GM18873 (cell line): ENCODE data around the gene ERN1.
"Not testable (repeated sequence)": the region's sequence is repeated elsewhere in the genome, so short reads cannot be mapped to it uniquely, and the experiment has no call there.

ENCODE experiments used
- ATAC-seq: cut with Tn5 transposase; IDR thresholded peaks from one replicate; pipeline ENCODE4 v1.9.1; 2021; ENCODE audit warnings: mild to moderate bottlenecking, moderate library complexity, moderate number of reproducible peaks; ENCODE audit not compliant: unreplicated experiment, low FRiP score

Gene ERN1

DNA sequence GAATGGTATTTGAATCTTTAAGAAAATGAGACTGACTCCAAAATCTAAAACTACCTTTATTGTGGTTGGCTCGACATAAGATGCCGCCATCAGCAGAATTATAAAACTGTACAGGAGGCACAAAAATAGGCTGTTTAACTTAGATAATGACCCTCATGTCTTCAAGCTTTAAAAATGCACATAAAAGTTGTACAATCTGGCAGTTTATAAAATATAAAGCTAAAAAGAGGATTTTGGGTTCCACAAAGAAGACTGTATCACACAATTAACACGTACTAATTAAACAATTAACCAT is 90.9 kb downstream of the ERN1 start:
- ATAC-seq = no peak

GRCh38 chr17:64038331-64039105 is 91.4 kb downstream of the ERN1 start:
- no peak for ATAC-seq

DNA sequence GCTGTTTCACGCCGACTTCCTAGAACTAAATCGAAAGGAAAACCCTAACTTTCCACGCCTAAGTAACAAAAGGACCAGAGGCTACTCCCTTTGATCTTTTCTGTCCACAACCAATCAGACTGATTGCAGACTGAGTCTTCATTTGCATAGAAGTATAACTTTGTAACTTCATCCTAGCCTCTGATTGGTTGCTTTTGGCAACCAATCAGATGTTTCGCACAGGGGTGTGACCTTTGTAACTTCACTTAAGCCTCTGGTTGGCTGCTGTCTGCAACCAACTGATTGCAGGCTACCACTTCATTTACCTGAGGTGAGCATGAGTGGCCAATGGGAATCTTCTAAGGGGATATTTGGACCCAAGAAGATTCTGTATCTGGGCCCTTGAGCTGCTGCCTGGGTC is 92.1 kb downstream of the ERN1 start:
- ATAC-seq = no peak

- no peak for ATAC-seq
These were observed 92.8 kb downstream of the ERN1 start for GRCh38 chr17:64037180-64037579.

- ATAC-seq = no peak
These were observed 93.6 kb downstream of the ERN1 start for GRCh38 chr17:64036198-64036922.

DNA sequence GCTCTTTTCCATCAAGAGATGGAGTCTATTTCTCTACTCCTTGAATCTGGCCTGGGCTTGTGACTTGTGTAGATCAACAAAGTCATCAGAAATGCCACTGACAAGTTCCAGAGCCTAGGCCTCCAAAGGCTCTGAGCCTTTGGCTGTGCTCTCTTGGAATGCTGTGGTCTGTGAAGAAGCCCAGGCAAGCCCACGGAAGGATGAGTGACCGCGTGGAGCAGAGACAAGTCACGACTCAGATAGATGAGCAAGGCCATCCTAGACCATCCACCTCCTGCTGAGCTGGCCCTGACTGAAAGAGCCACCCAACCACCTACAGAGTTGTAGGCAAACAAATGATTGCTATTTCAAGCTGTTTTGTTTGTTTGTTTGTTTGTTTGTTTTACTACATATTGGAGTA is 97.9 kb downstream of the ERN1 start:
- ATAC-seq = no peak

GRCh38 chr17:64028874-64029464 is 101.0 kb downstream of the ERN1 start:
- no peak for ATAC-seq

- no peak for ATAC-seq
These were observed 104.1 kb downstream of the ERN1 start for GRCh38 chr17:64025732-64026294.

- no peak for ATAC-seq
These were observed 104.9 kb downstream of the ERN1 start for GRCh38 chr17:64024781-64025731.

GRCh38 chr17:64024215-64024654 is 105.7 kb downstream of the ERN1 start:
- ATAC-seq = no peak

- ATAC-seq = no peak
These were observed 107.3 kb downstream of the ERN1 start for GRCh38 chr17:64022611-64023063.

GRCh38 chr17:64020056-64020766 is 109.7 kb downstream of the ERN1 start, which contains the start of gene ICAM2:
Gene ICAM2 (minus strand): TSS chr17:64020633. CDS start chr17:64006691, 13,942 bp downstream.
- ATAC-seq = peak; percentile 54

- not testable (repeated sequence) for ATAC-seq
These were observed 110.4 kb downstream of the ERN1 start for GRCh38 chr17:64019551-64019961.

DNA sequence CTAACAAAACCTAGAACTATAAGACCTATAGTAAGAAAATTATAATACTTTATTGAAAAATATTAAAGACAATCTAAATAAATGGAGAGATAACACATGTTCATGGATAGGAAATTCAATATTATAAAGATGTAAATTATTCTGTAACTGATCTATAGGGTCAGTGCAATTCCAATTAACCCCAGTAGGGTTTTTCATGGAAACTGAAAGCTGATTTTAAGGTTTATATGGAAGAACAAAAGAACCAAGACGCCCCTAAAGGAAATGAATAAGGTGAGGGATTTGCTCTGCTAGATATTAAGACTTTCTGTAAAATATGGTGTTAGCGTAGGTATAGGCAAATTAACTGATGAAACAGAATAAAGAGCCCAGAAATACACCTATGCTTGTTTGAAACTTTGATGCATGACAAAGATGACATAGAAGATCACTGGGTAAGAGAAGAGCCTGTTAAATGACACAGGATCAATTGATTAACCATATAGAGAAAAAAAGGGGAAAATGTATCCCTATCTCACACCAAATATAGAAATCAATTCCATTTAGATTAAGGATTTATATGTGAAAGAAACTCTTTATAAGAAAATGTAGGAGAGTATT is 112.5 kb downstream of the ERN1 start:
- no peak for ATAC-seq

DNA sequence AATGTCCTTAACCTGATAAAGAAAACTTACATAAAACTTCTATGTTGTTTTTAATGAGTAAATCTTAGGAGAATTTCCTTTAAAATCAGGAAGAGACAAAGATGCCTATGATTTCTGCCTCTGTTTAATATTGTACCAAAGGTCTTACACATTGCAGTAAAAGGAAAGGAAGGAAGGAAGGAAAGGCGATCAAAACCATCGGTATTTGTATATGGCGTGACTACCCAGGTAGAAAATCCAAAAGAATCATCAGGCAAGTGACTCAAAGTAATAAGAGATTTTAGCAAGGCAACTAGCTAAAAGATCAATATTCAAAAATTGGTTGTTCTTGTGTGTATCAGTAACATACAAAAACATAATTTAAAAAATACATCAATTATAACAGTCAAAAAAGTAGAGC is 113.0 kb downstream of the ERN1 start:
- ATAC-seq = no peak

DNA sequence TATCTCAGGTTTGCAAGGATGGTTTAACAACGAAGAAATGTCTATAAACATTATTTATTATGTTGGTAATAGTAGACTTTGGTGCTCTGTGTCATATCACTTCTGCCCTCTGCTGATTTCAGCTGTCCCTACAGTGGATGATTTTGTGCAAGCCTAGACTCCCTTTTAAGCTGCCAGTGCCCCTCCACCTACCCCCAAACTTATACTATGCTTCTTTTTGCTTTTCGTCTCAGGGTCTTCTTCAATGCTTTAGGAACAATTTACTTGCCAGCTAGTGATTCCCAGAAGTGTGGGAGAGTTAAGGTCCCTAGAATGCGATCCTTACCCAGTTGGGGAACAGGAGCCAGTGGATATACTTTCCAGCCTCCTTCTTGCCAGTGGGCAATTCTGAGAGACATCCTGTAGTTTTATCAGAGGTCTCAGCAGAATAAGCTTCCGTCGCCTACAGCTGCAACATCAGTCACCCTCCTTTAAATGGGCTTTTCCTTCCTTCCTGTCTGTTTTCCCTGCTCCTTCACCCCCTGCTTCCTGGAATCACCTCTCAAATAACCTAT is 113.6 kb downstream of the ERN1 start:
- ATAC-seq = no peak

DNA sequence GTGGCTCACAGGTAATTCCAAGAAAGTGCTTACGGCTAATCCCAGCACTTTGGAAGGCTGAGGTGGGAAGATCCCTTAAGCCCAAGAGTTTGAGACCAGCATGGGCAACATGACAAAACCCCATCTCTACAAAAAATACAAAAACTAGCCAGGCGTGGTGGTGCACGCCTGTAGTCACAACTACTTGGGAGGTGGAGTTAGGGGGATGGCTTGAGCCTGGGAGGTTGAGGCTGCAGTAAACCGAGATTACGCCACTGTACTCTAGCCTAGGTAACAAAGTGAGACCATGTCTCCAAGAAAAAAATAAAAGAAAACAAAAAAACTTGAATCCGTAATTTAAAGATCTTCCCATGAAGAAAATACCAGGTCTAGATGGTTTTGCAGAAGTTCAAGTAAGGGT is 114.5 kb downstream of the ERN1 start:
- ATAC-seq = no peak

DNA sequence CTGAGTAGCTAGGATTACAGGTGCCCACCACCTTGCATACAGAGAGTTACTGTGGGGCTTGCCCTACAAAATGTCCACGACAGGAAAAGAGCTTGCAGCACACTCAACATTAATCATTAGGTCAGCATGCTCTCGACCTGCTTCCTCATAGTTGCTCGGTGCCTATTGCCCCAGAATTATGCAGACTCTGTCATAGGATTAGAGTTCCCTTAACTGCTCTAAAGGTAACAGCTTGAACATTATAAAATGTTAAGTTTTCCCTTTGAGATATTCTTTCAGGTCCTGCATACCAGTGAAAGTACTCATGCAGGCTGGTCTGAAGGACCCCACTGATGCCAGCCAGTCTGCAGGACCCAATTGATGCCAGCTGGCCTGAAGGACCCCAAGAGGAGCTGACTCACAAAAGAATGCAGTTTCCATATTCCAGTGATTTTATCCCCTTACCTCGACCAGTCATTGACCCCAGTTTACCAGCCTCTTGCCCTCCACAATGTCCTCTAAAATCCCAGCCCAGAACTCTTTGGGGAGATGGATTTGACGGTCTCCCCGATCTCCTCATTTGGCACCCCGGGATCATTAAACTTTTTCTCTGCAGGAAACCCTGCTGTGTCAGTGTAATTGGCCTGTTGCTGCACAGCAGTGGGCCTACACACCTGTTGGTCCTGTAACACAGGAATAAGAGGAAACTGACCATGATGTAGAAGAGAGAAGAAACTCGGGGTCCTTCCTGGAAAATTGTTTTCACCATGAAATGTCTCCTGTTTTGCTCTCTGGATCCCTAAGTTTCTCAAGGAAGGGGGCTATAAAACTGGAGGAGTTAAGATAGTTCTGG is 120.2 kb downstream of the ERN1 start:
- no peak for ATAC-seq
